HS-27A (cell line): ENCODE data around the gene CDH8.

Source experiments
- DNase-seq: peaks from one replicate; pipeline ENCODE4 v3.0.0-alpha.2; 2012; ENCODE audit warnings: low read depth, missing footprints

The CDH8 gene

GRCh38 chr16:61644736-61645135, 391.5 kb downstream of the CDH8 start:
- DNase-seq, result no peak

DNA sequence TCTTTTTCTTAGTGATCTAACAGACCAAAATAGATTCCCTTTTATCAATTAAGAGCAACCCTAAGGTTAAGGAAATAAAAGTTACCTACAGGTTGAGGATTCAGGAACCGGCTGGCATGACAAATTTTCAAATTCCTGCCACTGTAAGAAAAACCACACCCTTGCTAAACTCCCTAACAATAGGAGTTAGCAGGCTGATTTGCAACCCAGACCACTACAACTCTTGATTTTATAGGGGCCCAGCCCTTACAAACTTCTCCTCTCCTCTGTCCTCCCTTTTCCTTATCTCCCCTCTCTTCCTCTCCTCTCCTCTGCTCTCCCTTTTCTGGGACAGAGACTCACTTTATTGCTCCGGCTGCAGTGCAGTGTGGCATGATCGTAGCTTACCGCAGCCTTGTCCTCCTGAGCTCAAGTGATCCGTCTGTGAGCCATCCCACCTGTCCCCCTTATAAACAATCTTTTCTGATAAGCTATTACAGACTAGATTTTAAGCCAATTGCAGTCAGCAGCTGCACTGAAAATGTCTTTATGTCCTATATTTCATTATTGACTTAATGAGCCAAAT, 418.9 kb downstream of the CDH8 start:
- no peak for DNase-seq

DNA sequence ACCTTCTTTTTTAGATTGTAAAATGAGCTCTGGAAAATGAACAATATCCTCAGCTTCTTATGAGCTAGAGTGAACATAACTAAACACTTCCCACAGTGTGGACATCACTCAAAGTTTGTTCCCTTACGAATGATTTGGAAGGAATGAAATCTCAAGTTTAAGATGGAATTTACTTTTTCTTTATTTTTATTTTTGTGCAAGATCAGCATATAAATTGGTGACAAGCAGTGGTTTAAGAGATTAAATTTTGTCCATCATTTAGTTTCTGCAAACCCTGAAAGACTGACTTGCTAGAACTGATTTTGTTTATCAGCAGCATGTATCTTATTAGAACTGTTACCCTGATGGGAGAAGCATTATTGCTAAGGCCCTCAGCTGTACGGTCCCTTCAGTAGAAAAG, 420.1 kb downstream of the CDH8 start:
- DNase-seq, result no peak

- DNase-seq, result no peak
Measured at GRCh38 chr16:61611847-61612491, 424.3 kb downstream of the CDH8 start.

DNA sequence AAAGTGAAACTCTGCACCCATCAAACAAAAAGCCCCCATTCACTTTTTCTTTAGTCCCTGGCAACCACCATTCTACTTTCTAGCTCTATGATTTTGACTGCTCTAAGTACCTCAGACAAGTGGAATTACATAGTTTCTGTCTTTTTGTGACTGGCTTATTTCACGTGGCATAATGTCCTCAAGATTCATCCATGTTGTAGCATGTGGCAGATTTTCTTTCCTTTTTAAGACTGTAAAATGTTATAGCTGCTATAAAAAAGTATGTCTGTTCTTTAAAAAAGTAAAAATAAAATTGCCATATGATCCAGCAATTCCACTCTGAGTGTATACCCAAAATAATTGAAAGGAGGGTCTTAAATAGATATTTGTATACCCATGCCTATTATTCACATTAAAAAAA, 429.7 kb downstream of the CDH8 start:
- no peak for DNase-seq
